Thoracic aorta endothelial cell (primary cell): ENCODE results near the gene MAGEF1. TPM values are rescaled to one million over a fixed set of nuclear protein-coding genes. Genes with fewer than 3 reads are reported as not detected.

ENCODE experiments used
- total RNA-seq: library from RNA; depleted of rRNA; stranded (reverse); fragments of >200 nt; gene quantifications from 2 replicates; pipeline ENCODE4 v1.2.3, GENCODE V29; 2012

MAGEF1 gene, protein sequence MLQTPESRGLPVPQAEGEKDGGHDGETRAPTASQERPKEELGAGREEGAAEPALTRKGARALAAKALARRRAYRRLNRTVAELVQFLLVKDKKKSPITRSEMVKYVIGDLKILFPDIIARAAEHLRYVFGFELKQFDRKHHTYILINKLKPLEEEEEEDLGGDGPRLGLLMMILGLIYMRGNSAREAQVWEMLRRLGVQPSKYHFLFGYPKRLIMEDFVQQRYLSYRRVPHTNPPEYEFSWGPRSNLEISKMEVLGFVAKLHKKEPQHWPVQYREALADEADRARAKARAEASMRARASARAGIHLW
- 7.4 and 9.3 TPM in 2 replicates for total RNA-seq

DNA sequence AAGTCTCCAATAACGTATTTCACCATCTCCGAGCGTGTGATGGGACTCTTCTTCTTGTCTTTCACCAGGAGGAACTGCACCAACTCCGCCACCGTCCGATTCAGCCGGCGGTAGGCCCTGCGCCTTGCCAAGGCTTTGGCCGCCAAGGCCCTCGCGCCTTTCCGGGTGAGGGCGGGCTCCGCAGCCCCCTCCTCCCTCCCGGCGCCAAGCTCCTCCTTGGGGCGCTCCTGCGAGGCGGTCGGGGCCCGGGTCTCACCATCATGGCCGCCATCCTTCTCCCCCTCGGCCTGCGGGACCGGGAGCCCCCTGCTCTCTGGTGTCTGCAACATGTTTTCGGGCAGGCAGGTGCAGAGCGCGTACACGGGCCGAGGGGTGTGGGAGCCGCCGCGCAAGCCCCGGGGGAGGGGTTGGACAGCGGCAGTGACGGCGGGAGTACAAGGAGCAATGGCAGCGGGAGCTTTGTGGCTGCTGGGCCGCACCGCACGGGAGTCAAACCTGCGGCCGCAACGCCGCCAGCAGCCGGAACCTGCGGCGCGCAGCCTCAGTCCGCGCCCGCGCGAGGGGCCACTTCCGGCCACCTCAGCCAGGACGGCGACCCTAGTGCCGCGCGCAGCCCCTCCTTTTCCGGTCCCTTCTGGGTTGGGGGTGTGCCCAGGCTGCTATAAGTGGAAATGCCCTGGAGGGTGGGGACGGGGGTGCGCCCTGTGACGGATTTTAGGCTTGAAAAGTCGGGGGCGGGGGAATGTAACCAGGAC lies at the start of gene MAGEF1:
MAGEF1 (minus strand) TSS at position 572 of the 755 bp plus-strand sequence; CDS start at position 329, 243 bp downstream.

Other genes with a start within 250 kb of the MAGEF1 start
- 0.07 TPM in 1 of 2 replicates, not detected in the other for gene EPHB3, start 150.3 kb downstream of the MAGEF1 start, total RNA-seq
- gene VPS8, start 100.1 kb upstream of the MAGEF1 start, total RNA-seq: 82.3 and 99.6 TPM in 2 replicates